Measurements from ENCODE around the gene GADL1. TPM values are rescaled to one million over a fixed set of nuclear protein-coding genes. Genes with fewer than 3 reads are reported as not detected.

GADL1 gene
- polyA plus RNA-seq, 3 donors, result not detected

DNA sequence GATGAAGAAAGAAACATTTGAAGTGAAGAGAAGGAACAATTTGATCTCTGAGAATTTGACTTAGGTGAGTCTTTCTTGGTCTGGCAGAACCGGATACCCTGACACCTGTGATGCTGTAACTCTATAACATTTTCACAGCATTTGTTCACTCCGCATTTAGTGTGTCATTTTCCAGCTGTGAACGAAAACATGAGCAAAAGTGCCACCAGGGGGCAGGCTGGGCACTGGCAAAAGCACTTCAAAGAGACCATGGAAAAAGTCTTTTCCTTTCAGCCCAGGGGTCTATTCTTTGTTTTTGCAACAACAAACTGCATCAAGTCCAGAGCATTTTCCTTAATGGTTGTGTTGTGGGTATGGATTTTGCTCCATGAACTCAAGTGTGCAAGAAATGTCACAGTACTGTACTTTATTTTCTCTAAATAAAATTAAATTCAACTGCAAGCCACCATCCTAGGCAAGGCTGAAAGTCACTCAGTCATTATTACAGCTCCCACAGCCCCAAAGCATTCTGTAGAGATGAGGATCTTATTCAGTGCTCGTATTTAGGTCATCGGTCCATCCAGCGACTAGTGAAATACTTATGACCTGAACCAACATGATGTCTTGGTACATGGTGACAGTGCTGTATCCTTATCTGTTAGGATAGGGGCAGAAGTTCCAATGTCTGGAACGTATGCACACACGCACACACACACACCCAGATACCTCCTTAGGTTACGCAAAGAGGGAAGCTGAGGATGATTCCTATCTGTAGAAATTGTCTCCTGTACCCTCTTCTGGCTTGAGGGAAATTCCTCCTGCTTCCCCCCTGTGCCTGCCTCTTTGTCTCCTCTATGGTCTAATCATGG, 125.5 kb downstream of the GADL1 start:
- no peak overlapping the region for H3K27ac Mint-ChIP-seq
- Histone ChIP-seq H3K4me3 (replicated peaks in 1 of 3; ENCODE audit: low read depth in 2 of 3, low read length in 3 of 3) (no peak overlapping the region), H3K4me2 (replicated peaks; ENCODE audit: extremely low read depth, low read length, poor library complexity, severe bottlenecking) (no peak overlapping the region), H4K20me1 (ENCODE audit: insufficient read depth, low read length) (no peaks in the 10 kb centered on the region), H3K9me3 (replicated peaks in 1 of 2; ENCODE audit: control insufficient read depth in 1 of 2, insufficient read depth in 1 of 2, low read length in 2 of 2) (no peaks in the 10 kb centered on the region), H3K36me3 (replicated peaks in 1 of 2; ENCODE audit: control insufficient read depth in 1 of 2, insufficient read depth in 2 of 2, low read length in 2 of 2) (no peaks in the 10 kb centered on the region), H3K79me2 (ENCODE audit: insufficient read depth, low read length) (no peaks in the 10 kb centered on the region), H3K27ac (ENCODE audit: low read depth in 1 of 2, low read length in 2 of 2) (no peak overlapping the region), H2AFZ (ENCODE audit: insufficient read depth, low read depth, low read length, poor library complexity, severe bottlenecking) (no peak overlapping the region), H3K27me3 (ENCODE audit: control insufficient read depth in 2 of 2, insufficient read depth in 2 of 2, low read length in 2 of 2) (no peaks in the 10 kb centered on the region), H3K9ac (ENCODE audit: insufficient read depth, low read length, poor library complexity, severe bottlenecking) (no peak overlapping the region), H3K4me1 (ENCODE audit: control insufficient read depth in 1 of 2, insufficient read depth in 2 of 2, low read length in 2 of 2) (peaks cover 16 to 23% of the 10 kb centered on the region in 2 donors)
- 0% methylated on average over 1 of the region's 9 CpGs for WGBS (ENCODE audit: insufficient coverage)
- DNase-seq, result peak; percentile 40 to 59 (median 57)
- intact Hi-C loops (cut with micrococcal nuclease), result no loop called here
- TF ChIP-seq, protein P1, sequence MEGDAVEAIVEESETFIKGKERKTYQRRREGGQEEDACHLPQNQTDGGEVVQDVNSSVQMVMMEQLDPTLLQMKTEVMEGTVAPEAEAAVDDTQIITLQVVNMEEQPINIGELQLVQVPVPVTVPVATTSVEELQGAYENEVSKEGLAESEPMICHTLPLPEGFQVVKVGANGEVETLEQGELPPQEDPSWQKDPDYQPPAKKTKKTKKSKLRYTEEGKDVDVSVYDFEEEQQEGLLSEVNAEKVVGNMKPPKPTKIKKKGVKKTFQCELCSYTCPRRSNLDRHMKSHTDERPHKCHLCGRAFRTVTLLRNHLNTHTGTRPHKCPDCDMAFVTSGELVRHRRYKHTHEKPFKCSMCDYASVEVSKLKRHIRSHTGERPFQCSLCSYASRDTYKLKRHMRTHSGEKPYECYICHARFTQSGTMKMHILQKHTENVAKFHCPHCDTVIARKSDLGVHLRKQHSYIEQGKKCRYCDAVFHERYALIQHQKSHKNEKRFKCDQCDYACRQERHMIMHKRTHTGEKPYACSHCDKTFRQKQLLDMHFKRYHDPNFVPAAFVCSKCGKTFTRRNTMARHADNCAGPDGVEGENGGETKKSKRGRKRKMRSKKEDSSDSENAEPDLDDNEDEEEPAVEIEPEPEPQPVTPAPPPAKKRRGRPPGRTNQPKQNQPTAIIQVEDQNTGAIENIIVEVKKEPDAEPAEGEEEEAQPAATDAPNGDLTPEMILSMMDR (IDR thresholded peaks at IDR 0.05), result peak; percentile 89
- H3K36me3 Mint-ChIP-seq, result no peaks in the 10 kb centered on the region
- no peaks in the 10 kb centered on the region for H3K9me3 Mint-ChIP-seq
- H3K4me1 Mint-ChIP-seq, result peaks cover 23% of the 10 kb centered on the region
- no peaks in the 10 kb centered on the region for H3K27me3 Mint-ChIP-seq (ENCODE audit: low read depth in 3 of 3)
- H3K4me3 Mint-ChIP-seq, result no peak overlapping the region

DNA sequence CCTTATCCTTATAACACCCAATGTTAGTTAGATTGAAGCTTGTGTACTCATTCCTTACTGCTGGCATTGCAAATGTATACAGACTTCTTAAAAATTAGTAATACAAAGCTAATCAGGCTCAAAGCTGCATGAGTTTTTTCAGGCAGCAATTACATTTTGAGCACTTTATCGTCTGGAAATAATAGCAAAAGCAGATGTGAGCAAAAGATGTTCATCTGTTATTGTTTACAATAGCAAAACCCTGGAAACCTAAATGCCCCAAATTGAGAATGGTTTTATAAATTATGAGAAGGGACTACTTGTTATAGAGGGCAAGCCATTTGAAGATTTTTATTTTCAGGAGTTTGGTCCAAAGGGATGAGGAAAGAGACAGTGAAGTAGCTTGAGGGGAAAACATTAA, 126.4 kb downstream of the GADL1 start:
- Histone ChIP-seq H3K4me3 (replicated peaks in 1 of 3; ENCODE audit: low read depth in 2 of 3, low read length in 3 of 3) (no peak overlapping the region), H3K9ac (ENCODE audit: insufficient read depth, low read length, poor library complexity, severe bottlenecking) (no peak overlapping the region), H3K27me3 (ENCODE audit: control insufficient read depth in 2 of 2, insufficient read depth in 2 of 2, low read length in 2 of 2) (no peaks in the 10 kb centered on the region), H3K27ac (ENCODE audit: low read depth in 1 of 2, low read length in 2 of 2) (no peak overlapping the region), H3K9me3 (replicated peaks in 1 of 2; ENCODE audit: control insufficient read depth in 1 of 2, insufficient read depth in 1 of 2, low read length in 2 of 2) (no peaks in the 10 kb centered on the region), H4K20me1 (ENCODE audit: insufficient read depth, low read length) (no peaks in the 10 kb centered on the region), H2AFZ (ENCODE audit: insufficient read depth, low read depth, low read length, poor library complexity, severe bottlenecking) (no peak overlapping the region), H3K4me1 (ENCODE audit: control insufficient read depth in 1 of 2, insufficient read depth in 2 of 2, low read length in 2 of 2) (peaks cover 16 to 23% of the 10 kb centered on the region in 2 donors), H3K79me2 (ENCODE audit: insufficient read depth, low read length) (no peaks in the 10 kb centered on the region), H3K4me2 (replicated peaks; ENCODE audit: extremely low read depth, low read length, poor library complexity, severe bottlenecking) (no peak overlapping the region), H3K36me3 (replicated peaks in 1 of 2; ENCODE audit: control insufficient read depth in 1 of 2, insufficient read depth in 2 of 2, low read length in 2 of 2) (no peaks in the 10 kb centered on the region)
- peaks cover 23% of the 10 kb centered on the region for H3K4me1 Mint-ChIP-seq
- DNase-seq, result no peak
- H3K4me3 Mint-ChIP-seq, result no peak overlapping the region
- no CpG with 5 or more reads among the region's 1 CpG for WGBS (ENCODE audit: insufficient coverage)
- intact Hi-C loops (cut with micrococcal nuclease), result no loop called here
- H3K27me3 Mint-ChIP-seq (ENCODE audit: low read depth in 3 of 3), result no peaks in the 10 kb centered on the region
- no peaks in the 10 kb centered on the region for H3K9me3 Mint-ChIP-seq
- H3K27ac Mint-ChIP-seq, result no peak overlapping the region
- no peaks in the 10 kb centered on the region for H3K36me3 Mint-ChIP-seq
- TF ChIP-seq, protein P1 (IDR thresholded peaks at IDR 0.05), result no peak

All from CD14-positive monocyte (primary cell).